K562 (cell line): ENCODE data around the gene SRCAP. TPM values are rescaled to one million over a fixed set of nuclear protein-coding genes. Genes with fewer than 3 reads are reported as not detected.

ENCODE experiments used
- CCNT2 ChIP-seq: IDR thresholded peaks from 2 replicates; pipeline ENCODE4 v1.6.1; 2011; ENCODE audit warnings: borderline replicate concordance, low read depth, mild to moderate bottlenecking, moderate library complexity, mixed read lengths, low read length; ENCODE audit not compliant: insufficient read length; ENCODE audit errors: extremely low read depth
- DMBX1 ChIP-seq: fragments of 250-450 bp; sonication (Bioruptor Pico); IDR thresholded peaks from 2 replicates; pipeline ENCODE4 v1.8.0; 2022; ENCODE audit warnings: inconsistent platforms, mild to moderate bottlenecking, moderate library complexity, borderline replicate concordance
- FOS ChIP-seq: IDR thresholded peaks from 3 replicates; pipeline ENCODE4 v1.6.1; 2011; ENCODE audit not compliant: insufficient read length; ENCODE audit errors: extremely low read depth
- GATAD2A ChIP-seq: fragments of 450-650 bp; IDR thresholded peaks from 2 replicates; pipeline ENCODE4 v1.6.1; 2017
- GATAD2B ChIP-seq: fragments of 450-650 bp; IDR thresholded peaks from 2 replicates; pipeline ENCODE4 v1.6.1; 2017; ENCODE audit warnings: mild to moderate bottlenecking, borderline replicate concordance
- HLTF ChIP-seq: fragments of 450-650 bp; IDR thresholded peaks from 2 replicates; pipeline ENCODE4 v1.6.1; 2016
- HMGN3 ChIP-seq: IDR thresholded peaks from 2 replicates; pipeline ENCODE4 v1.6.1; 2011; ENCODE audit warnings: borderline replicate concordance, low read depth, mild to moderate bottlenecking, mixed read lengths, low read length; ENCODE audit not compliant: insufficient read length; ENCODE audit errors: extremely low read depth
- IRF2 ChIP-seq: sonication (generic); formaldehyde crosslinking; IDR thresholded peaks from 2 replicates; pipeline ENCODE4 v1.8.1; 2022; ENCODE audit warnings: mild to moderate bottlenecking, missing genetic modification reagents
- PCBP2 ChIP-seq: fragments of 200-400 bp; formaldehyde crosslinking; IDR thresholded peaks from 2 replicates; pipeline ENCODE4 v1.6.1; 2018; ENCODE audit warnings: low read length, low read depth, mild to moderate bottlenecking, moderate library complexity; ENCODE audit not compliant: poor library complexity, severe bottlenecking
- PHTF2 ChIP-seq: fragments of 250-450 bp; sonication (Bioruptor Pico); IDR thresholded peaks from 2 replicates; pipeline ENCODE4 v1.5.0; 2021; ENCODE audit warnings: mild to moderate bottlenecking
- SAFB ChIP-seq: fragments of 200-400 bp; formaldehyde crosslinking; IDR thresholded peaks from 2 replicates; pipeline ENCODE4 v1.6.1; 2017; ENCODE audit warnings: low read depth, low read length, borderline replicate concordance
- SREBF2 ChIP-seq: sonication (generic); formaldehyde crosslinking; IDR thresholded peaks from 2 replicates; pipeline ENCODE4 v1.4.0; 2020; ENCODE audit warnings: mild to moderate bottlenecking, missing genetic modification reagents
- ZBED1 ChIP-seq: IDR thresholded peaks from 2 replicates; pipeline ENCODE4 v1.6.1; 2014
- ZFP1 ChIP-seq: fragments of 450-650 bp; formaldehyde crosslinking; IDR thresholded peaks from 2 replicates; pipeline ENCODE4 v1.4.0; 2020; ENCODE audit warnings: mild to moderate bottlenecking, mixed read lengths
- ZNF24 ChIP-seq: fragments of 450-650 bp; IDR thresholded peaks from 2 replicates; pipeline ENCODE4 v1.6.1; 2016
- polyA plus RNA-seq, 8 experiments: library from polyadenylated mRNA; depleted of rRNA in 4 of 8; stranded (reverse) in 5 of 8; unstranded in 3 of 8; fragments of >200 nt; fragmentation: Nextera tagmentation in 2 of 8; fragmentation: Illumina TruSeq in 1 of 8; extraction: Ambion mirVana in 2 of 8; extraction: Trizol in 1 of 8; gene quantifications; 2 replicates each; pipeline versions ENCODE4 v1.2.1 to v1.2.3, GENCODE V29; 2011 to 2014; ENCODE audit warnings: inconsistent platforms in 1 of 8, missing spikeins in 1 of 8
- total RNA-seq, 7 experiments: library from RNA; depleted of rRNA in 6 of 7; stranded (reverse); fragments of >200 nt in 6 of 7; fragmentation: Illumina TruSeq in 2 of 7; extraction: Trizol in 2 of 7; gene quantifications; 2 replicates each; pipeline versions ENCODE4 v1.2.1 to v1.2.3, GENCODE V29; 2011 to 2021; ENCODE audit warnings: low replicate concordance in 1 of 7
- TF ChIP-seq, protein P1 (sequence below): sonication (generic); formaldehyde crosslinking; IDR thresholded peaks from 2 replicates; pipeline ENCODE4 v1.5.0; 2020; ENCODE audit warnings: missing genetic modification reagents
- TF ChIP-seq, protein P2 (sequence below): fragments of 450-650 bp; IDR thresholded peaks from 2 replicates; pipeline ENCODE4 v1.6.1; 2017; ENCODE audit warnings: antibody characterized with exemption, mild to moderate bottlenecking
- TF ChIP-seq, protein P3 (sequence below): fragments of 200-800 bp; sonication (Bioruptor generic); IDR thresholded peaks from 2 replicates; pipeline ENCODE4 v1.6.1; 2016; ENCODE audit warnings: missing genetic modification characterization, missing compliant biosample characterization
- TF ChIP-seq, protein P4 (sequence below): fragments of 250-450 bp; sonication (Bioruptor Pico); IDR thresholded peaks from 2 replicates; pipeline ENCODE4 v1.9.0; 2021; ENCODE audit warnings: mild to moderate bottlenecking

SRCAP gene
- total and polyA plus RNA-seq, 9 of the 15 experiments (the other 6 are each of a cell fraction or from before 2014, with no cell fraction given), result 0.21 to 62.6 (median 5.8) TPM

DNA sequence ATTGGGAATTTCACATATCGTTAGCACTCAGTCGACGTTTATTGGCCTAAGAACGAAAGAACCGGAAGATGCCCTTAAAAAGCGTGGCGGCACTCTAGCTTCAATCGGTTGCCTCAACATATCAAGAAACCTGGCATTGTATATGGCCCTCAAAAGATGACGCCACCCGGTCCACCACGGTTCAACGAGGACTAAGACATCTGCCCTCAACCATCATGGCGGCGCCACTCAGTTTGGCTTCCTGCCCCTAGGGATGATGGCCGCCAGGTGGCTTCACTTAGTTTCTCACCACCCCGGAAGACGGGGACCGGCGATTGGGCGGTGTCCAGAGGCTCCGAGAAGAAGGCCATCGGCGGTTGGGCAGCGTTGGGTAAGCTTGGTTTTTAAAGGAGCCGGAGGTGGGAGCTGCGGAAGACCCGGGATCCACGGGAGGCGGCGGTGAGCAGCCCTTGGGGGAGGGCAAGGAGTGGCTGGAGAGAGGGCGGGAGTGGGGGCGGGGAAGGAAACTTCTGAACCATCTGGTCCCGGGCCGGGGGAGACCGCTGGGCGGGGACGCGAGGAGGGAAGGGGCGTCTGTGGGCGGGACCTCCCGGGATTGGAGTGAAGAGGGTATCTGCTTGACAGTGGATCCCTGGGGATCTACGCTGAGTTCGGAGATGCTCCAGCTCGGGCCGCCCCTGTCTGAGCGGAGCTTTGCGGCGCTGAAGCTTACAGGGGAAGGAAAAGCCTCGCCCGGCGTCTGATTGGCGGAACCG lies 48.4 kb upstream of the SRCAP start, which contains the start of gene PRR14 (continued):
- TF ChIP-seq CCNT2 (no peak), ZNF24 (no peak), ZBED1 (no peak), HMGN3 (peak; percentile 26), SAFB (no peak), ZFP1 (CRISPR knock-in tag) (no peak), GATAD2A (no peak), IRF2 (CRISPR knock-in tag) (no peak), GATAD2B (no peak), PHTF2 (CRISPR knock-in tag) (no peak), DMBX1 (peak; percentile 91), FOS (peak; percentile 97), HLTF (no peak), SREBF2 (CRISPR knock-in tag) (no peak), PCBP2 (no peak)
- TF ChIP-seq, protein P1, sequence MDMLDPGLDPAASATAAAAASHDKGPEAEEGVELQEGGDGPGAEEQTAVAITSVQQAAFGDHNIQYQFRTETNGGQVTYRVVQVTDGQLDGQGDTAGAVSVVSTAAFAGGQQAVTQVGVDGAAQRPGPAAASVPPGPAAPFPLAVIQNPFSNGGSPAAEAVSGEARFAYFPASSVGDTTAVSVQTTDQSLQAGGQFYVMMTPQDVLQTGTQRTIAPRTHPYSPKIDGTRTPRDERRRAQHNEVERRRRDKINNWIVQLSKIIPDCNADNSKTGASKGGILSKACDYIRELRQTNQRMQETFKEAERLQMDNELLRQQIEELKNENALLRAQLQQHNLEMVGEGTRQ (CRISPR knock-in tag), result no peak
- TF ChIP-seq, protein P2, sequence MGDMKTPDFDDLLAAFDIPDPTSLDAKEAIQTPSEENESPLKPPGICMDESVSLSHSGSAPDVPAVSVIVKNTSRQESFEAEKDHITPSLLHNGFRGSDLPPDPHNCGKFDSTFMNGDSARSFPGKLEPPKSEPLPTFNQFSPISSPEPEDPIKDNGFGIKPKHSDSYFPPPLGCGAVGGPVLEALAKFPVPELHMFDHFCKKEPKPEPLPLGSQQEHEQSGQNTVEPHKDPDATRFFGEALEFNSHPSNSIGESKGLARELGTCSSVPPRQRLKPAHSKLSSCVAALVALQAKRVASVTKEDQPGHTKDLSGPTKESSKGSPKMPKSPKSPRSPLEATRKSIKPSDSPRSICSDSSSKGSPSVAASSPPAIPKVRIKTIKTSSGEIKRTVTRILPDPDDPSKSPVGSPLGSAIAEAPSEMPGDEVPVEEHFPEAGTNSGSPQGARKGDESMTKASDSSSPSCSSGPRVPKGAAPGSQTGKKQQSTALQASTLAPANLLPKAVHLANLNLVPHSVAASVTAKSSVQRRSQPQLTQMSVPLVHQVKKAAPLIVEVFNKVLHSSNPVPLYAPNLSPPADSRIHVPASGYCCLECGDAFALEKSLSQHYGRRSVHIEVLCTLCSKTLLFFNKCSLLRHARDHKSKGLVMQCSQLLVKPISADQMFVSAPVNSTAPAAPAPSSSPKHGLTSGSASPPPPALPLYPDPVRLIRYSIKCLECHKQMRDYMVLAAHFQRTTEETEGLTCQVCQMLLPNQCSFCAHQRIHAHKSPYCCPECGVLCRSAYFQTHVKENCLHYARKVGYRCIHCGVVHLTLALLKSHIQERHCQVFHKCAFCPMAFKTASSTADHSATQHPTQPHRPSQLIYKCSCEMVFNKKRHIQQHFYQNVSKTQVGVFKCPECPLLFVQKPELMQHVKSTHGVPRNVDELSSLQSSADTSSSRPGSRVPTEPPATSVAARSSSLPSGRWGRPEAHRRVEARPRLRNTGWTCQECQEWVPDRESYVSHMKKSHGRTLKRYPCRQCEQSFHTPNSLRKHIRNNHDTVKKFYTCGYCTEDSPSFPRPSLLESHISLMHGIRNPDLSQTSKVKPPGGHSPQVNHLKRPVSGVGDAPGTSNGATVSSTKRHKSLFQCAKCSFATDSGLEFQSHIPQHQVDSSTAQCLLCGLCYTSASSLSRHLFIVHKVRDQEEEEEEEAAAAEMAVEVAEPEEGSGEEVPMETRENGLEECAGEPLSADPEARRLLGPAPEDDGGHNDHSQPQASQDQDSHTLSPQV, result no peak
- TF ChIP-seq, protein P3, sequence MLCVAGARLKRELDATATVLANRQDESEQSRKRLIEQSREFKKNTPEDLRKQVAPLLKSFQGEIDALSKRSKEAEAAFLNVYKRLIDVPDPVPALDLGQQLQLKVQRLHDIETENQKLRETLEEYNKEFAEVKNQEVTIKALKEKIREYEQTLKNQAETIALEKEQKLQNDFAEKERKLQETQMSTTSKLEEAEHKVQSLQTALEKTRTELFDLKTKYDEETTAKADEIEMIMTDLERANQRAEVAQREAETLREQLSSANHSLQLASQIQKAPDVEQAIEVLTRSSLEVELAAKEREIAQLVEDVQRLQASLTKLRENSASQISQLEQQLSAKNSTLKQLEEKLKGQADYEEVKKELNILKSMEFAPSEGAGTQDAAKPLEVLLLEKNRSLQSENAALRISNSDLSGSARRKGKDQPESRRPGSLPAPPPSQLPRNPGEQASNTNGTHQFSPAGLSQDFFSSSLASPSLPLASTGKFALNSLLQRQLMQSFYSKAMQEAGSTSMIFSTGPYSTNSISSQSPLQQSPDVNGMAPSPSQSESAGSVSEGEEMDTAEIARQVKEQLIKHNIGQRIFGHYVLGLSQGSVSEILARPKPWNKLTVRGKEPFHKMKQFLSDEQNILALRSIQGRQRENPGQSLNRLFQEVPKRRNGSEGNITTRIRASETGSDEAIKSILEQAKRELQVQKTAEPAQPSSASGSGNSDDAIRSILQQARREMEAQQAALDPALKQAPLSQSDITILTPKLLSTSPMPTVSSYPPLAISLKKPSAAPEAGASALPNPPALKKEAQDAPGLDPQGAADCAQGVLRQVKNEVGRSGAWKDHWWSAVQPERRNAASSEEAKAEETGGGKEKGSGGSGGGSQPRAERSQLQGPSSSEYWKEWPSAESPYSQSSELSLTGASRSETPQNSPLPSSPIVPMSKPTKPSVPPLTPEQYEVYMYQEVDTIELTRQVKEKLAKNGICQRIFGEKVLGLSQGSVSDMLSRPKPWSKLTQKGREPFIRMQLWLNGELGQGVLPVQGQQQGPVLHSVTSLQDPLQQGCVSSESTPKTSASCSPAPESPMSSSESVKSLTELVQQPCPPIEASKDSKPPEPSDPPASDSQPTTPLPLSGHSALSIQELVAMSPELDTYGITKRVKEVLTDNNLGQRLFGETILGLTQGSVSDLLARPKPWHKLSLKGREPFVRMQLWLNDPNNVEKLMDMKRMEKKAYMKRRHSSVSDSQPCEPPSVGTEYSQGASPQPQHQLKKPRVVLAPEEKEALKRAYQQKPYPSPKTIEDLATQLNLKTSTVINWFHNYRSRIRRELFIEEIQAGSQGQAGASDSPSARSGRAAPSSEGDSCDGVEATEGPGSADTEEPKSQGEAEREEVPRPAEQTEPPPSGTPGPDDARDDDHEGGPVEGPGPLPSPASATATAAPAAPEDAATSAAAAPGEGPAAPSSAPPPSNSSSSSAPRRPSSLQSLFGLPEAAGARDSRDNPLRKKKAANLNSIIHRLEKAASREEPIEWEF, result 0 out of 2 replicates have a peak, but pooled peaks have one; percentile 37
- TF ChIP-seq, protein P4, sequence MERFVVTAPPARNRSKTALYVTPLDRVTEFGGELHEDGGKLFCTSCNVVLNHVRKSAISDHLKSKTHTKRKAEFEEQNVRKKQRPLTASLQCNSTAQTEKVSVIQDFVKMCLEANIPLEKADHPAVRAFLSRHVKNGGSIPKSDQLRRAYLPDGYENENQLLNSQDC (CRISPR knock-in tag), result no peak
